ENCODE data around the gene INHBB. TPM values are rescaled to one million over a fixed set of nuclear protein-coding genes. Genes with fewer than 3 reads are reported as not detected.

The INHBB gene
- total RNA-seq, 1 experiment from 2014 or later, result 3.9 TPM

- no peaks in the 10 kb centered on the region for H3K27me3 ChIP-seq
- no peak overlapping the region for H3K4me3 ChIP-seq
- no peaks in the 10 kb centered on the region for H3K36me3 ChIP-seq
- no peak for DNase-seq
- no peaks in the 10 kb centered on the region for H3K9me3 ChIP-seq
Observed at GRCh38 chr2:120323807-120324399, 22.0 kb upstream of the INHBB start.

- Histone ChIP-seq H3K27me3 (no peaks in the 10 kb centered on the region), H3K36me3 (no peaks in the 10 kb centered on the region), H3K9me3 (no peaks in the 10 kb centered on the region), H3K4me3 (no peak overlapping the region)
- no peak for DNase-seq
Observed at GRCh38 chr2:120324933-120325332, 21.0 kb upstream of the INHBB start.

GRCh38 chr2:120326066-120326465 lies 19.9 kb upstream of the INHBB start:
- no peak for DNase-seq
- H3K9me3 ChIP-seq, result no peaks in the 10 kb centered on the region
- no peaks in the 10 kb centered on the region for H3K36me3 ChIP-seq
- no peak overlapping the region for H3K4me3 ChIP-seq
- H3K27me3 ChIP-seq, result no peaks in the 10 kb centered on the region

GRCh38 chr2:120330946-120331822 lies 14.8 kb upstream of the INHBB start:
- Histone ChIP-seq H3K27me3 (no peaks in the 10 kb centered on the region), H3K9me3 (no peaks in the 10 kb centered on the region), H3K36me3 (no peaks in the 10 kb centered on the region), H3K4me3 (no peak overlapping the region)
- DNase-seq, result no peak

- no peaks in the 10 kb centered on the region for H3K27me3 ChIP-seq
- no peaks in the 10 kb centered on the region for H3K9me3 ChIP-seq
- H3K4me3 ChIP-seq, result no peak overlapping the region
- DNase-seq, result no peak
- H3K36me3 ChIP-seq, result no peaks in the 10 kb centered on the region
Observed at GRCh38 chr2:120331903-120332302, 14.0 kb upstream of the INHBB start.

GRCh38 chr2:120332384-120332783 lies 13.6 kb upstream of the INHBB start:
- no peak for DNase-seq
- Histone ChIP-seq H3K4me3 (no peak overlapping the region), H3K27me3 (no peaks in the 10 kb centered on the region), H3K36me3 (no peaks in the 10 kb centered on the region), H3K9me3 (no peaks in the 10 kb centered on the region)

GRCh38 chr2:120334068-120334467 lies 11.9 kb upstream of the INHBB start:
- Histone ChIP-seq H3K27me3 (no peaks in the 10 kb centered on the region), H3K4me3 (no peak overlapping the region), H3K9me3 (no peaks in the 10 kb centered on the region), H3K36me3 (no peaks in the 10 kb centered on the region)
- DNase-seq, result no peak

GRCh38 chr2:120336749-120337148 lies 9.2 kb upstream of the INHBB start:
- Histone ChIP-seq H3K36me3 (no peaks in the 10 kb centered on the region), H3K4me3 (no peak overlapping the region), H3K9me3 (no peaks in the 10 kb centered on the region), H3K27me3 (no peaks in the 10 kb centered on the region)
- no peak for DNase-seq

- no peak overlapping the region for H3K4me3 ChIP-seq
- DNase-seq, result no peak
- no peaks in the 10 kb centered on the region for H3K36me3 ChIP-seq
- H3K27me3 ChIP-seq, result no peaks in the 10 kb centered on the region
- H3K9me3 ChIP-seq, result no peaks in the 10 kb centered on the region
Observed at GRCh38 chr2:120338015-120338414, 7.9 kb upstream of the INHBB start.

GRCh38 chr2:120341977-120342376 lies 4.0 kb upstream of the INHBB start:
- H3K4me3 ChIP-seq, result no peak overlapping the region
- H3K27me3 ChIP-seq, result peaks cover 6% of the 10 kb centered on the region; the same call in 1 of the 2 replicates
- DNase-seq, result no peak
- H3K36me3 ChIP-seq, result no peaks in the 10 kb centered on the region
- H3K9me3 ChIP-seq, result no peaks in the 10 kb centered on the region

- no peaks in the 10 kb centered on the region for H3K36me3 ChIP-seq
- no peak for DNase-seq
- H3K4me3 ChIP-seq, result no peak overlapping the region
- peaks cover 6% of the 10 kb centered on the region; the same call in 1 of the 2 replicates for H3K27me3 ChIP-seq
- no peaks in the 10 kb centered on the region for H3K9me3 ChIP-seq
Observed at GRCh38 chr2:120342446-120342845, 3.5 kb upstream of the INHBB start.

GRCh38 chr2:120343100-120343432 lies 2.9 kb upstream of the INHBB start:
- Histone ChIP-seq H3K27me3 (peaks cover 6% of the 10 kb centered on the region; the same call in 1 of the 2 replicates), H3K4me3 (no peak overlapping the region), H3K36me3 (no peaks in the 10 kb centered on the region), H3K9me3 (no peaks in the 10 kb centered on the region)
- DNase-seq, result no peak

- Histone ChIP-seq H3K9me3 (no peaks in the 10 kb centered on the region), H3K36me3 (no peaks in the 10 kb centered on the region), H3K27me3 (peaks cover 6% of the 10 kb centered on the region; the same call in 1 of the 2 replicates), H3K4me3 (no peak overlapping the region)
- peak; percentile 74 for DNase-seq
Observed at GRCh38 chr2:120343433-120344105, 2.4 kb upstream of the INHBB start.

- Histone ChIP-seq H3K9me3 (no peaks in the 10 kb centered on the region), H3K4me3 (peak overlapping the region; percentile 15; the same call in 1 of the 2 replicates), H3K27me3 (peaks cover 6% of the 10 kb centered on the region; the same call in 1 of the 2 replicates), H3K36me3 (no peaks in the 10 kb centered on the region)
- peak; percentile 28 for DNase-seq
Observed at GRCh38 chr2:120344214-120344975, 1.5 kb upstream of the INHBB start.

- H3K9me3 ChIP-seq, result no peaks in the 10 kb centered on the region
- peaks cover 6% of the 10 kb centered on the region; the same call in 1 of the 2 replicates for H3K27me3 ChIP-seq
- peak; percentile 37 for DNase-seq
- peak overlapping the region; percentile 15; the same call in 1 of the 2 replicates for H3K4me3 ChIP-seq
- no peaks in the 10 kb centered on the region for H3K36me3 ChIP-seq
Observed at GRCh38 chr2:120344976-120345581, 857 bp upstream of the INHBB start.

GRCh38 chr2:120345608-120346007 lies 328 bp upstream of the INHBB start:
- Histone ChIP-seq H3K27me3 (peaks cover 6% of the 10 kb centered on the region; the same call in 1 of the 2 replicates), H3K9me3 (no peaks in the 10 kb centered on the region), H3K36me3 (no peaks in the 10 kb centered on the region), H3K4me3 (peak overlapping the region; percentile 38; the same call in 1 of the 2 replicates)
- no peak for DNase-seq
